Lower leg skin (tissue), 4 donors: ENCODE data around the gene OR11A1. TPM values are rescaled to one million over a fixed set of nuclear protein-coding genes. Genes with fewer than 3 reads are reported as not detected.

Source experiments
- DNase-seq, 2 donors: peaks; one replicate each; pipeline ENCODE4 v3.0.0-alpha.2; 2019; ENCODE audit warnings: low spot score in 2 of 2
- H3K4me3 ChIP-seq: fragments of 200-600 bp; sonication (generic); 2 replicates; pipeline ENCODE4 v1.5.1; 2017; ENCODE audit warnings: mild to moderate bottlenecking, low read depth; ENCODE audit not compliant: poor library complexity, severe bottlenecking
- POLR2A ChIP-seq, 2 donors: fragments of 450-650 bp; IDR thresholded peaks; one replicate each; pipeline ENCODE4 v1.6.1; 2016 to 2017; ENCODE audit warnings: antibody characterized with exemption in 2 of 2, mild to moderate bottlenecking in 1 of 2, moderate library complexity in 1 of 2
- WGBS, 2 donors: methylation state at CpG; one replicate each; pipeline ENCODE4 v1.1.5; 2018; 5-methylcytosine and 5-hydroxymethylcytosine counted together
- intact Hi-C: fragments of 100-400 bp; cut with DNase I; formaldehyde crosslinking; loops from one replicate; pipeline ENCODE4 v1.15.0; 2023; ENCODE audit warnings: low total_unique reads
- total RNA-seq, 4 donors: library from RNA; depleted of rRNA; stranded (reverse); fragments of >200 nt; gene quantifications; one replicate each; pipeline ENCODE4 v1.1.0, GENCODE V29; 2016
- TF ChIP-seq, protein P1 (sequence below), 3 donors: fragments of 450-650 bp; IDR thresholded peaks; one replicate each; pipeline ENCODE4 v1.5.1; 2016; ENCODE audit warnings: antibody characterized with exemption in 3 of 3, mild to moderate bottlenecking in 3 of 3, moderate library complexity in 2 of 3

The OR11A1 gene
- total RNA-seq, 4 donors from 2014 or later, result not detected

DNA sequence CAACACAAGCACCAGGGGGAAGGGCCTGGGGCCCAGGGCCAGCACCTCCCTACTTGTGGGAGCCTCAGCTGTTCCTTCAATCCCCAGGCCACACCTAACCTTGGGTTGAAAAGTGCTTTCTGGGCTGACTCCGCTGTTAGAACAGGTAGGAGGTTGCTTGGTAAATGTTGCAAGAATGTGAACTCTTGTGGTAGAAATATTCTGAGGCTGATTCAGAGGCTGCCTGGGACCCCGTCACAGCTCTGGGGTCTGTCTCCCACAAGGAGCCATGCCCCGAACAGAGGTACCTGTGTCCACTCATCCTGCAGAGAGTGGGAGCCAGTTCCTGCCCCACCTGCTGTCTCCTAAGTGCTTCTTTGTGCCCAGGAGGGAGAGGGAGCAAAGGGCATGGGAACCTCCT is 45.3 kb upstream of the OR11A1 start:
- TF ChIP-seq, protein P1, sequence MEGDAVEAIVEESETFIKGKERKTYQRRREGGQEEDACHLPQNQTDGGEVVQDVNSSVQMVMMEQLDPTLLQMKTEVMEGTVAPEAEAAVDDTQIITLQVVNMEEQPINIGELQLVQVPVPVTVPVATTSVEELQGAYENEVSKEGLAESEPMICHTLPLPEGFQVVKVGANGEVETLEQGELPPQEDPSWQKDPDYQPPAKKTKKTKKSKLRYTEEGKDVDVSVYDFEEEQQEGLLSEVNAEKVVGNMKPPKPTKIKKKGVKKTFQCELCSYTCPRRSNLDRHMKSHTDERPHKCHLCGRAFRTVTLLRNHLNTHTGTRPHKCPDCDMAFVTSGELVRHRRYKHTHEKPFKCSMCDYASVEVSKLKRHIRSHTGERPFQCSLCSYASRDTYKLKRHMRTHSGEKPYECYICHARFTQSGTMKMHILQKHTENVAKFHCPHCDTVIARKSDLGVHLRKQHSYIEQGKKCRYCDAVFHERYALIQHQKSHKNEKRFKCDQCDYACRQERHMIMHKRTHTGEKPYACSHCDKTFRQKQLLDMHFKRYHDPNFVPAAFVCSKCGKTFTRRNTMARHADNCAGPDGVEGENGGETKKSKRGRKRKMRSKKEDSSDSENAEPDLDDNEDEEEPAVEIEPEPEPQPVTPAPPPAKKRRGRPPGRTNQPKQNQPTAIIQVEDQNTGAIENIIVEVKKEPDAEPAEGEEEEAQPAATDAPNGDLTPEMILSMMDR (IDR thresholded peaks at IDR 0.05), result no peak
- TF ChIP-seq POLR2A (IDR thresholded peaks at IDR 0.05), result no peak
- WGBS, 2 donors, result 69 to 71% methylated on average over 3 of the region's 3 CpGs
- no peak for DNase-seq
- intact Hi-C loops, result no loop called here
- H3K4me3 ChIP-seq, result no peak overlapping the region

DNA sequence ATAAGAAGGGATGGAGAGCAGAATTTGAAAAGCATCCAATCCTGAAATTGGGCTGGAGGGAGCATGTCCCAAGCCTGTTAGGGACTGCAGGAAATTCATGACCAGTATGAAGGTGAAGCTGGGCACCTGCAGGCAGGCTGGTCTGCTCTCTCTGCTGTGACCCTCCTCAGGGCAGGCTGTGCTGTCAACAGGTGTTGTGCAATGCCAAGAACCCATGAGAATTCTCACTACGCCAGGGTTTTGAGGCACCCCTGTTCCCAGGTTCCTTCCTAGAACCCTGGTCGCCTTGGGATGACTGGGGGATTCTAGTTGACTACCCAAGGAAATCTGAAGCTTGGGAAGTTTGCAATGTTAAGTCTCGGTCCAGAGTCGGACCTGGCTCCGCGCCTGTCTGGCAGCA is 44.2 kb upstream of the OR11A1 start:
- 92 to 96% methylated on average over 6 of the region's 6 CpGs for WGBS, 2 donors
- intact Hi-C loops, result no loop called here
- TF ChIP-seq POLR2A (IDR thresholded peaks at IDR 0.05), result no peak
- TF ChIP-seq, protein P1 (IDR thresholded peaks at IDR 0.05), result no peak
- DNase-seq, result no peak
- H3K4me3 ChIP-seq, result no peak overlapping the region

DNA sequence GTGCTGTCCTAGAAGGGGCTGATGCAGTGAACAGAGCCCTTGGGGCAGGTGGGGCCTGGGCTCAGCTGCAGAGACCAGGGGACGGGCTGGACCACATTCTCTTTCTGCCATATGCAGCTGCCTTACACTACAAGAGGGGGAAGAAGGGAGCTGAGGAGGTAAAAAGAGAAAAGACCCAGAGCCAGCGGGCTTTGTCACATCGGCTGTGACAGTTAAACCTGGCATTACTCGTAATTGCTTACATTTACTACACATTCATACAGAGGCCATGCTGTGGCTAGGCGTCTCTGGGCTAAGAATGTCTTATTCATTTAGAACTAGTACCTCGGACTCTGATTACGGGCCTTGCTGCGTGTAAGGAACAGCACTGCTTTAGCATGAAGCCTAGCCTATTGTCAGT is 43.7 kb upstream of the OR11A1 start:
- TF ChIP-seq POLR2A (IDR thresholded peaks at IDR 0.05), result no peak
- TF ChIP-seq, protein P1 (IDR thresholded peaks at IDR 0.05), result no peak
- no peak for DNase-seq
- WGBS, 2 donors, result 85 to 87% methylated on average over 8 of the region's 8 CpGs
- H3K4me3 ChIP-seq, result no peak overlapping the region
- intact Hi-C loops, result no loop called here

DNA sequence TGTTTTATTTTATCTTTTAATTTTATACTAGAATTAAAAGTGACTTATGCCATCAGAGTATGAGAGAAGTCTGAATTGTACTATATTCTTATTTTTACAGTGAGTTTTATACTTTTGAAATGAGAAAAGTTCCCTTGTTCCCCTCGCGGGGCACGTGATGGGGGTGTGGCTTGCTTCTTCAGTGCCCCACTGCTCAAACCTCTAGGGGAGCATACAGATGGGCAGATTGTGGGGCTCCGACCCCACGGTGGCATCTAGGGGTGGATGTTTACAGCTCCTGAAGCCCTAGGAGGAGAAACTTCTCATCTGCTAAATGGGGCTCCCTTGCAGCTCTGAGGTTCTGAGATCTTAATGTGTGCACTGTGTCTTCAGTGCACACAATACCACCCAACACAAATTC is 42.8 kb upstream of the OR11A1 start:
- intact Hi-C loops, result no loop called here
- TF ChIP-seq, protein P1 (IDR thresholded peaks at IDR 0.05), result no peak
- no peak for TF ChIP-seq POLR2A (IDR thresholded peaks at IDR 0.05)
- WGBS, 2 donors, result 83 to 87% methylated on average over 5 of the region's 5 CpGs

DNA sequence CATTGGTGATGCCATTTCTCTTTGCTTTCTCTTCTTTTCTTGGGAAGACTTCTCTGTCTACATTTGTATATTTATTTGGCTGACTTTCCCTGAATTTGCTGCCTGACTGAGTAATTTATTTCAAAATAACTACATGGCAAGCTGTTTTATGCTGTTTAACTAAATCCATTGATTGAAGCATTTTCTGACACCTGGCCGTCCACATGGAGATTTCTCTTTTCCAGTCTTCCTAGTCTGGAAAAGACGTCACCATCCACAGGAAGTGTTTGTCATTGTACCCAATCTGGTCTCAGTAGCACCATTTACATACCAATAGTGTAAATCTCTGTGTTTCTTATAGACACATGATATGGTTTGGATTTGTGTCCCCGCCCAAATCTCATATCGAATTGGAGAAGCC is 40.1 kb upstream of the OR11A1 start:
- no peak overlapping the region for H3K4me3 ChIP-seq
- intact Hi-C loops, result no loop called here
- WGBS, 2 donors, result 76 to 77% methylated on average over 4 of the region's 4 CpGs
- TF ChIP-seq, protein P1 (IDR thresholded peaks at IDR 0.05), result no peak
- no peak for DNase-seq

More for the DNA sequence above, 42.8 kb upstream of the OR11A1 start:
- no peak for DNase-seq
- H3K4me3 ChIP-seq, result no peak overlapping the region

DNA sequence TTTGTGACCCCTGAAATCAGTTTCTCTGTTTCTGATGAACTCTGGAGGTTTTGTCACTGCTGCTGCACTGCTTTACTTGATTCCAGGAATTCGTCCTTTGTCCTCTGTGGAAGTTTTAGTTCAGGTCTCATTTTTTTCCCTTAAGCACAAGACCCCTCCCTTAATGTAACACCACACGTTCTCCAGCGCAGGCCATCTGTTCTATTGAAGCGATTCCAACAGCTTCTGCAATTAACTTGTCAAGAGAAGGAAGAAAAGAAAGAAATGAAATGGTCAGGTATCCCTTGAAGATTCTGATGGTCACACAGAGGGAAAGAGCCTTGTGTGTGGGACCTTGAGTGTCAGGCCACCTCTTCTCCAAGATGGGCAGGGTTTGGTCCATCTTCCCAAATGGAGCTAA is 38.7 kb upstream of the OR11A1 start:
- TF ChIP-seq POLR2A (IDR thresholded peaks at IDR 0.05), result no peak
- TF ChIP-seq, protein P1 (IDR thresholded peaks at IDR 0.05), result no peak
- no peak for DNase-seq
- 58 to 64% methylated on average over 4 of the region's 4 CpGs for WGBS, 2 donors
- intact Hi-C loops, result no loop called here
- H3K4me3 ChIP-seq, result no peak overlapping the region
